Ishikawa (cell line): ENCODE measurements around the gene GCG.

Source experiments
- CEBPB ChIP-seq: IDR thresholded peaks from 2 replicates; pipeline ENCODE4 v1.6.1; 2012
- CREB1 ChIP-seq: IDR thresholded peaks from 2 replicates; pipeline ENCODE4 v1.6.1; 2012; ENCODE audit warnings: low read depth
- EGR1 ChIP-seq: IDR thresholded peaks from 2 replicates; pipeline ENCODE4 v1.6.1; 2012
- EP300 ChIP-seq: IDR thresholded peaks from 2 replicates; pipeline ENCODE4 v1.6.1; 2012; ENCODE audit warnings: borderline replicate concordance
- FOXM1 ChIP-seq: IDR thresholded peaks from 2 replicates; pipeline ENCODE4 v1.6.1; 2012; ENCODE audit warnings: low read depth, borderline replicate concordance
- NFIC ChIP-seq: IDR thresholded peaks from 2 replicates; pipeline ENCODE4 v1.6.1; 2012
- RAD21 ChIP-seq: IDR thresholded peaks from 2 replicates; pipeline ENCODE4 v1.6.1; 2012; ENCODE audit warnings: low read depth
- REST ChIP-seq: IDR thresholded peaks from 2 replicates; pipeline ENCODE4 v1.6.1; 2012; ENCODE audit warnings: low read depth, mild to moderate bottlenecking
- TAF1 ChIP-seq: IDR thresholded peaks from 2 replicates; pipeline ENCODE4 v1.6.1; 2012; ENCODE audit warnings: low read depth, mild to moderate bottlenecking
- TCF12 ChIP-seq: IDR thresholded peaks from 2 replicates; pipeline ENCODE4 v1.6.1; 2012; ENCODE audit warnings: low read depth
- TEAD4 ChIP-seq: IDR thresholded peaks from 2 replicates; pipeline ENCODE4 v1.6.1; 2012
- USF1 ChIP-seq: IDR thresholded peaks from 2 replicates; pipeline ENCODE4 v1.6.1; 2012
- YY1 ChIP-seq: IDR thresholded peaks from 2 replicates; pipeline ENCODE4 v1.6.1; 2012; ENCODE audit warnings: low read depth
- ZBTB7A ChIP-seq: IDR thresholded peaks from 2 replicates; pipeline ENCODE4 v1.6.1; 2012; ENCODE audit warnings: low read depth
- TF ChIP-seq, protein P1 (sequence below): IDR thresholded peaks from 2 replicates; pipeline ENCODE4 v1.6.1; 2012

Gene GCG

DNA sequence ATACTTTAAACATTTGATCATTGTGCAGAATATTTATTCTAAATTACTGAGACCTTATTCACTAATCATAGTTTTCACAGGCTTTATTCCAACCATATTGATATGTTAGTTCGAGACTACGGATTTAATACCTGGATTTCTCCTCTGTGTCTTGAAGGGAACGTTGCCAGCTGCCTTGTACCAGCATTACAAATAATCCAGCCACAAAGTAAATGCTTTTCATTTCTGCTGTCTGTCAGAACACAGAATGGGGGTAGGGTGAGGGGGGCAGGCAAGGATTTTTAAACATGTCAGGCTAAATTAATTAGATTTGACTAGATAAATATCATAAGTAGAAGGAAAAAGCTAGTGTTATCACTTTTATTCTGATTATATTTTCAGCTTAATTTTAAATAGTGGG, 3.1 kb downstream of the GCG start:
- TF ChIP-seq CEBPB (no peak), CREB1 (no peak), NFIC (no peak), TAF1 (no peak), FOXM1 (no peak), YY1 (no peak), RAD21 (no peak), TEAD4 (no peak), EGR1 (no peak), ZBTB7A (no peak), TCF12 (no peak), REST (no peak), USF1 (no peak), EP300 (no peak)

GRCh38 chr2:162143969-162144368, 8.1 kb downstream of the GCG start:
- no peak for TF ChIP-seq YY1
- no peak for TF ChIP-seq NFIC
- TF ChIP-seq TEAD4 = no peak
- no peak for TF ChIP-seq REST
- no peak for TF ChIP-seq CREB1
- no peak for TF ChIP-seq TCF12
- no peak for TF ChIP-seq RAD21
- no peak for TF ChIP-seq FOXM1
- no peak for TF ChIP-seq CEBPB
- no peak for TF ChIP-seq EP300
- TF ChIP-seq EGR1 = no peak
- TF ChIP-seq USF1 = no peak
- TF ChIP-seq, protein P1, sequence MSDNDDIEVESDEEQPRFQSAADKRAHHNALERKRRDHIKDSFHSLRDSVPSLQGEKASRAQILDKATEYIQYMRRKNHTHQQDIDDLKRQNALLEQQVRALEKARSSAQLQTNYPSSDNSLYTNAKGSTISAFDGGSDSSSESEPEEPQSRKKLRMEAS = no peak
- TF ChIP-seq TAF1 = no peak
- no peak for TF ChIP-seq ZBTB7A

DNA sequence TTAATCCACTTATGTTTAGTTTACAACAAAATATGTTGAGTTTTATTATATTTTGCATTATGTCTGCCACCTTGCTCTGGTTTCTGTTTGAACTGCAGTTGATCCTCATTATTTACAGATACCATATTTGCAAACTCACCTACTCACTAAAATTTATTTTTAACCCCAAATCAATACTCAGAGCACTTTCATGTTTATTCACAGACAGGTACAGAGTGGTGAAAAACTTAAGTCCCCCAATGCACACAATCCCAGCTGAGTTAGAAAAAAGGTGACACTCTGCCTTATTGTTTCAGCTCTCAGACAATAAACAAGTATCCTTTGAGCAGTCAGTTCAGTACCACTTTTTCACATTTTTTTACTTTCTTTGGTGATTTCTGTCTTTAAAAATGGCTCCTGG, 13.7 kb downstream of the GCG start:
- TF ChIP-seq ZBTB7A = no peak
- TF ChIP-seq FOXM1 = no peak
- TF ChIP-seq, protein P1 = no peak
- no peak for TF ChIP-seq USF1
- no peak for TF ChIP-seq TCF12
- TF ChIP-seq EGR1 = no peak
- TF ChIP-seq CEBPB = no peak
- no peak for TF ChIP-seq REST
- TF ChIP-seq EP300 = no peak
- TF ChIP-seq CREB1 = no peak

DNA sequence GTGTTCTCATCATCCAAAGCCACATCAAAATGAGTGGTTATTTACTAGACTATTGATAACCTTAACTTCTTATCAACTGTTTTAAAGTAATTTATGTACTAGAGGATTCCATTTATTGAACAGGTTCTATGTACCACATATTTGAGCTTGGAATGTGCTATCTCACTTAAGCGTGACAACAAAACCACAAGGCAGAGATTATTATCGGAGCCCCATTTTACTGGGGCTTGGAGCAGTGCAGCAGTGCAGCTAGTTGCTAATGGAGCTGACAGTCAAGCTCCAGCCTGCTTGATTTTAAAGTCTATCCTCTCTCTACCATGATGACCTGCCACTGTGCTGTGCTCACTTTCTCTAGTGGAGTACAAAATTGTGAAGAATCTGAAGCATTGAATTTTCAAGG, 24.6 kb downstream of the GCG start:
- TF ChIP-seq TEAD4 = no peak
- TF ChIP-seq TCF12 = no peak
- TF ChIP-seq NFIC = no peak
- TF ChIP-seq RAD21 = no peak
- no peak for TF ChIP-seq YY1
- TF ChIP-seq ZBTB7A = no peak
- no peak for TF ChIP-seq EGR1
- no peak for TF ChIP-seq TAF1
- TF ChIP-seq FOXM1 = no peak
- TF ChIP-seq, protein P1 = no peak
- TF ChIP-seq USF1 = no peak
- TF ChIP-seq CREB1 = no peak
- TF ChIP-seq EP300 = no peak
- TF ChIP-seq CEBPB = no peak
- TF ChIP-seq REST = no peak
